Progenitor cell of endocrine pancreas (in vitro differentiated cells): ENCODE data around the gene EMX1. TPM values are rescaled to one million over a fixed set of nuclear protein-coding genes. Genes with fewer than 3 reads are reported as not detected.
A peak's percentile ranks its signal among the peaks of the same experiment; 100 is the strongest.

Experiments
- DNase-seq: peaks from one replicate; pipeline ENCODE4 v3.0.0; 2021; ENCODE audit warnings: low spot score; ENCODE audit not compliant: unreplicated experiment
- H3K27ac Mint-ChIP-seq: 2 replicates; pipeline ENCODE4 v1.8.0; 2021; ENCODE audit warnings: mild to moderate bottlenecking, moderate library complexity, mixed read lengths
- H3K27me3 Mint-ChIP-seq: 2 replicates; pipeline ENCODE4 v1.8.0; 2021; ENCODE audit warnings: mixed read lengths
- H3K36me3 Mint-ChIP-seq: 2 replicates; pipeline ENCODE4 v1.8.0; 2022; ENCODE audit warnings: mixed read lengths; ENCODE audit not compliant: insufficient read depth
- H3K4me1 Mint-ChIP-seq: 2 replicates; pipeline ENCODE4 v1.8.0; 2021; ENCODE audit warnings: low read depth, mixed read lengths
- H3K4me3 Mint-ChIP-seq: 2 replicates; pipeline ENCODE4 v1.8.0; 2021; ENCODE audit warnings: low read depth, mild to moderate bottlenecking, moderate library complexity, mixed read lengths
- H3K9me3 Mint-ChIP-seq: 2 replicates; pipeline ENCODE4 v1.8.0; 2021; ENCODE audit warnings: low read depth, mixed read lengths
- total RNA-seq: library from RNA; stranded (reverse); gene quantifications from 2 replicates; pipeline ENCODE4 v1.2.1, GENCODE V29; 2021
- TF ChIP-seq, protein P1 (sequence below): fragments of 200-600 bp; sonication (generic); IDR thresholded peaks from one replicate; pipeline ENCODE4 v1.5.0; 2021; ENCODE audit warnings: antibody characterized with exemption, mild to moderate bottlenecking; ENCODE audit not compliant: unreplicated experiment

Gene EMX1
- total RNA-seq, 1 donor from 2014 or later, result 0.69 TPM

DNA sequence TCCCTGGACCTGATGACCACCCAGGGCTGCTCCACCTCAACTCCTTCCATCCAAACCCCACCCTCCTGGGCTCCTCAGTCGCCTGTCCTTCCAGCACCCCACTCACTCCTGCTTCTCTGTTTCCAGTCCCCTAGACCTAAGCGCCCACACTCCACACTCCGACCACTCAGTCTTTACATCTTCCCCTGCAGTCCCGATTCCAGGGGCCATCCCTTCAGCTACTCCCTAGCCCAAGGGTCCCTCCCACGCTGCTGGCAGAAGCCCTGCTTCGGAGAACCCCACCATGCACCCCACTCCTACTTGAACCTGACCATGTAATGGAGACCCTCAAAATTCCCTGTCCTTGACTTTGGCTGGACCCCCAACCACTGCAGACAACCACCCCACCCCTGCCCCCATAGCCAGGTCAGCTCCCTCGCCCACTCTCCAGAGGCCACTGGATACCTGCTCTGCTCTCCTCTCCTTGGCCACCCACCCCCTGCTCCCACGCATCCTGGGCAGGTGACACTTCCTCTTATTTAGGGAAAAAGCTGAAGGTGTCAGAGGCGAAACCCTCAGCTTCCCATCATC lies 28.2 kb downstream of the EMX1 start:
- peak overlapping the region; percentile 58 for H3K27ac Mint-ChIP-seq
- H3K9me3 Mint-ChIP-seq, result no peaks in the 10 kb centered on the region

GRCh38 chr2:72946466-72946865 lies 29.1 kb downstream of the EMX1 start:
- Mint-ChIP-seq H3K27me3 (no peaks in the 10 kb centered on the region), H3K27ac (no peak overlapping the region), H3K36me3 (no peaks in the 10 kb centered on the region), H3K9me3 (no peaks in the 10 kb centered on the region), H3K4me3 (no peak overlapping the region), H3K4me1 (peaks cover 3% of the 10 kb centered on the region)
- TF ChIP-seq, protein P1, sequence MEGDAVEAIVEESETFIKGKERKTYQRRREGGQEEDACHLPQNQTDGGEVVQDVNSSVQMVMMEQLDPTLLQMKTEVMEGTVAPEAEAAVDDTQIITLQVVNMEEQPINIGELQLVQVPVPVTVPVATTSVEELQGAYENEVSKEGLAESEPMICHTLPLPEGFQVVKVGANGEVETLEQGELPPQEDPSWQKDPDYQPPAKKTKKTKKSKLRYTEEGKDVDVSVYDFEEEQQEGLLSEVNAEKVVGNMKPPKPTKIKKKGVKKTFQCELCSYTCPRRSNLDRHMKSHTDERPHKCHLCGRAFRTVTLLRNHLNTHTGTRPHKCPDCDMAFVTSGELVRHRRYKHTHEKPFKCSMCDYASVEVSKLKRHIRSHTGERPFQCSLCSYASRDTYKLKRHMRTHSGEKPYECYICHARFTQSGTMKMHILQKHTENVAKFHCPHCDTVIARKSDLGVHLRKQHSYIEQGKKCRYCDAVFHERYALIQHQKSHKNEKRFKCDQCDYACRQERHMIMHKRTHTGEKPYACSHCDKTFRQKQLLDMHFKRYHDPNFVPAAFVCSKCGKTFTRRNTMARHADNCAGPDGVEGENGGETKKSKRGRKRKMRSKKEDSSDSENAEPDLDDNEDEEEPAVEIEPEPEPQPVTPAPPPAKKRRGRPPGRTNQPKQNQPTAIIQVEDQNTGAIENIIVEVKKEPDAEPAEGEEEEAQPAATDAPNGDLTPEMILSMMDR, result no peak
- no peak for DNase-seq

More for the DNA sequence above, 28.2 kb downstream of the EMX1 start:
- Mint-ChIP-seq H3K36me3 (no peaks in the 10 kb centered on the region), H3K27me3 (no peaks in the 10 kb centered on the region), H3K4me3 (no peak overlapping the region), H3K4me1 (peaks cover 5% of the 10 kb centered on the region)
- TF ChIP-seq, protein P1, result no peak
- no peak for DNase-seq

GRCh38 chr2:72947952-72948830 lies 30.9 kb downstream of the EMX1 start:
- Mint-ChIP-seq H3K36me3 (no peaks in the 10 kb centered on the region), H3K27ac (no peak overlapping the region), H3K27me3 (no peaks in the 10 kb centered on the region), H3K4me1 (peaks cover 7% of the 10 kb centered on the region), H3K9me3 (no peaks in the 10 kb centered on the region), H3K4me3 (no peak overlapping the region)
- no peak for DNase-seq
- TF ChIP-seq, protein P1, result no peak

DNA sequence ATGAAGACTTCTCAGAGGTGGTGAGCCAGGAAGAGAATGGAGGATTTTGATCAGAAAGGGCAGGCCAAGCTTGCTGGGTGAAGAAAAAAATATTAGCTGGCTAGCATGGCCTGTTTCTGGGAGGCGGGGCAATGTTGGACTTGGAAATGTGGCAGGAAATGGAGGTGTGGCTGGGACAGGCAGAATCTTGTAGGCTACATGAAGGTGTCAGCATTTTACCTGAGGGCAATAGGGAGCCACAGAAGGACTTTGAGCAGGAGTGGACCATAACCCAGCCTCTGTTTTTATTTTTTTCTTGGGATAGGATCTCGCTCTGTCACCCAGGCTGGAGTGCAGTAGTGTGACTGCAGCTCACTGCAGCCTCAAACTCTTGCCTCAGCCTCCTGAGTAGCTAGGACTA lies 31.7 kb downstream of the EMX1 start:
- Mint-ChIP-seq H3K9me3 (no peaks in the 10 kb centered on the region), H3K4me3 (no peak overlapping the region), H3K27me3 (no peaks in the 10 kb centered on the region), H3K27ac (no peak overlapping the region), H3K4me1 (peaks cover 9% of the 10 kb centered on the region), H3K36me3 (no peaks in the 10 kb centered on the region)
- DNase-seq, result no peak
- TF ChIP-seq, protein P1, result no peak

DNA sequence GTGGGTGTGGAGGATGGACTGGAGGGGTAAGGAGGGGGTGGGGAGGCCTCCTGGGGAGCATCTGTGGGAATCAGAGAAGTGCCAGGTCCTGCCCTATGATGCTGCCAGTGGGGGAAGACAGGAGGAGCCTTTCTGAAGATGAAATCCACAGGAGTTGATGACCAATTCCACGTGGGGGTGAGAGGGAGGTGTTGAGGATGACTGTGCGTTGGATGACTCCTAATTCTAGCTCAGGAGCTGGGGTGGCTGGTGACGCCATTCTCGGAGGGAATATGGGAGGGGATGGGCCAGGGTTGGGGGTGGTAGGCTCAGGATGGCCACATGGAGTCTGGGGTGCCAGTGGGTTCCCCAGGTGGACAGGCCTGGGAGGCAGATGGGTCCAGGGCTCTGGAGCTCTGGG lies 32.3 kb downstream of the EMX1 start:
- TF ChIP-seq, protein P1, result no peak
- no peak for DNase-seq
- no peak overlapping the region for H3K4me3 Mint-ChIP-seq
- no peak overlapping the region for H3K27ac Mint-ChIP-seq
- H3K36me3 Mint-ChIP-seq, result no peaks in the 10 kb centered on the region
- H3K9me3 Mint-ChIP-seq, result no peaks in the 10 kb centered on the region
- no peaks in the 10 kb centered on the region for H3K27me3 Mint-ChIP-seq
- H3K4me1 Mint-ChIP-seq, result peaks cover 14% of the 10 kb centered on the region
